GM23338 (cell line): ENCODE data around the gene RPP25. TPM values are rescaled to one million over a fixed set of nuclear protein-coding genes. Genes with fewer than 3 reads are reported as not detected.

ENCODE experiments used
- ATAC-seq: fragments of 200-7000 bp; cut with Tn5 transposase; 3 replicates; pipeline ENCODE4 v1.9.1; 2020
- DNase-seq: peaks from one replicate; pipeline ENCODE4 v3.0.0-alpha.2; 2015; ENCODE audit warnings: low spot score
- H2AFZ ChIP-seq: fragments of 200-600 bp; sonication (generic); 2 replicates; pipeline ENCODE4 v1.8.0; 2016; ENCODE audit warnings: antibody characterized with exemption, mild to moderate bottlenecking, moderate library complexity
- H3F3A ChIP-seq: fragments of 200-600 bp; sonication (generic); replicated peaks from 2 replicates; pipeline ENCODE4 v1.8.0; 2017; ENCODE audit warnings: antibody characterized with exemption, mixed run types, low read depth
- H3K27ac ChIP-seq: fragments of 200-600 bp; sonication (generic); 2 replicates; pipeline ENCODE4 v1.6.1; 2016; ENCODE audit warnings: low read depth
- H3K27me3 ChIP-seq: fragments of 200-600 bp; sonication (generic); 2 replicates; pipeline ENCODE4 v1.8.0; 2016; ENCODE audit warnings: mild to moderate bottlenecking, mixed run types, moderate library complexity; ENCODE audit not compliant: insufficient read depth
- H3K36me3 ChIP-seq: fragments of 200-600 bp; sonication (generic); 2 replicates; pipeline ENCODE4 v1.8.0; 2016; ENCODE audit warnings: mild to moderate bottlenecking; ENCODE audit not compliant: insufficient read depth
- H3K4me1 ChIP-seq: fragments of 200-600 bp; sonication (generic); 2 replicates; pipeline ENCODE4 v1.8.0; 2016; ENCODE audit warnings: mild to moderate bottlenecking, moderate library complexity; ENCODE audit not compliant: insufficient read depth
- H3K4me2 ChIP-seq: fragments of 200-600 bp; sonication (generic); 2 replicates; pipeline ENCODE4 v1.7.1; 2017; ENCODE audit warnings: mixed run types
- H3K4me3 ChIP-seq: fragments of 200-600 bp; sonication (generic); 2 replicates; pipeline ENCODE4 v1.6.1; 2016; ENCODE audit warnings: mixed run types
- H3K79me2 ChIP-seq: fragments of 200-600 bp; sonication (generic); replicated peaks from 2 replicates; pipeline ENCODE4 v1.8.0; 2017; ENCODE audit warnings: mild to moderate bottlenecking; ENCODE audit not compliant: insufficient read depth
- H3K9me2 ChIP-seq: fragments of 200-600 bp; sonication (generic); 2 replicates; pipeline ENCODE4 v1.8.0; 2017; ENCODE audit not compliant: insufficient read depth
- H4K20me1 ChIP-seq: fragments of 200-600 bp; sonication (generic); replicated peaks from 2 replicates; pipeline ENCODE4 v1.8.0; 2017; ENCODE audit warnings: mild to moderate bottlenecking; ENCODE audit not compliant: insufficient read depth
- H3K27ac Mint-ChIP-seq: 2 replicates; pipeline ENCODE4 v1.8.0; 2020; ENCODE audit warnings: inconsistent platforms, mild to moderate bottlenecking, moderate library complexity, mixed read lengths
- H3K27me3 Mint-ChIP-seq: 3 replicates; pipeline ENCODE4 v1.8.0; 2022; ENCODE audit warnings: low read depth, mild to moderate bottlenecking, moderate library complexity, mixed read lengths, inconsistent platforms; ENCODE audit not compliant: insufficient read depth, poor library complexity
- H3K36me3 Mint-ChIP-seq: 3 replicates; pipeline ENCODE4 v1.8.0; 2021; ENCODE audit warnings: low read depth, mild to moderate bottlenecking, inconsistent platforms, moderate library complexity, mixed read lengths
- H3K4me1 Mint-ChIP-seq: 3 replicates; pipeline ENCODE4 v1.8.0; 2020; ENCODE audit warnings: mild to moderate bottlenecking, inconsistent platforms, mixed read lengths
- H3K4me3 Mint-ChIP-seq: 3 replicates; pipeline ENCODE4 v1.8.0; 2021; ENCODE audit warnings: moderate library complexity, mild to moderate bottlenecking, inconsistent platforms, mixed read lengths
- H3K9me3 Mint-ChIP-seq: 3 replicates; pipeline ENCODE4 v1.8.0; 2020; ENCODE audit warnings: moderate library complexity, mild to moderate bottlenecking, inconsistent platforms, mixed read lengths
- CREB1 ChIP-seq: fragments of 250-450 bp; sonication (Bioruptor Pico); IDR thresholded peaks from 2 replicates; pipeline ENCODE4 v1.5.0; 2020; ENCODE audit warnings: low read depth, mild to moderate bottlenecking, moderate library complexity
- JUNB ChIP-seq: IDR thresholded peaks from one replicate; pipeline ENCODE4 v1.6.1; 2016; ENCODE audit warnings: antibody characterized with exemption; ENCODE audit not compliant: unreplicated experiment
- STAT1 ChIP-seq: IDR thresholded peaks from one replicate; pipeline ENCODE4 v1.6.1; 2016; ENCODE audit warnings: antibody characterized with exemption; ENCODE audit not compliant: unreplicated experiment
- ZNF114 ChIP-seq: fragments of 250-450 bp; sonication (Bioruptor Pico); IDR thresholded peaks from 2 replicates; pipeline ENCODE4 v1.5.0; 2020; ENCODE audit warnings: mild to moderate bottlenecking, moderate library complexity
- polyA plus RNA-seq: library from polyadenylated mRNA; unstranded; fragments of >200 nt; fragmentation: Nextera tagmentation; extraction: Ambion mirVana; gene quantifications from 2 replicates; pipeline ENCODE4 v1.2.1, GENCODE V29; 2016
- total RNA-seq: library from RNA; depleted of rRNA; stranded (reverse); fragments of >200 nt; shearing (Covaris generic); gene quantifications from 2 replicates; pipeline ENCODE4 v1.2.3, GENCODE V29; 2014
- TF ChIP-seq, protein P1 (sequence below): IDR thresholded peaks from one replicate; pipeline ENCODE4 v1.6.1; 2018; ENCODE audit warnings: antibody characterized with exemption; ENCODE audit not compliant: unreplicated experiment
- TF ChIP-seq, protein P2 (sequence below): IDR thresholded peaks from 2 replicates; pipeline ENCODE4 v1.6.1; 2016; ENCODE audit warnings: antibody characterized with exemption
- TF ChIP-seq, protein P3 (sequence below), 2 experiments: fragments of 200-600 bp in 1 of 2; sonication (generic) in 1 of 2; conservative IDR thresholded peaks; 2 replicates each; pipeline versions ENCODE4 v1.5.1 to v1.6.1; 2016 to 2017; ENCODE audit warnings: antibody characterized with exemption in 2 of 2, low read depth in 2 of 2, mild to moderate bottlenecking in 2 of 2, moderate library complexity in 1 of 2
- TF ChIP-seq, protein P4 (sequence below): fragments of 250-450 bp; sonication (Bioruptor Pico); IDR thresholded peaks from 2 replicates; pipeline ENCODE4 v1.5.0; 2020; ENCODE audit warnings: mild to moderate bottlenecking, moderate library complexity

The RPP25 gene
- total and polyA plus RNA-seq, 2 experiments from 2014 or later, result 14.8 to 18.8 TPM

DNA sequence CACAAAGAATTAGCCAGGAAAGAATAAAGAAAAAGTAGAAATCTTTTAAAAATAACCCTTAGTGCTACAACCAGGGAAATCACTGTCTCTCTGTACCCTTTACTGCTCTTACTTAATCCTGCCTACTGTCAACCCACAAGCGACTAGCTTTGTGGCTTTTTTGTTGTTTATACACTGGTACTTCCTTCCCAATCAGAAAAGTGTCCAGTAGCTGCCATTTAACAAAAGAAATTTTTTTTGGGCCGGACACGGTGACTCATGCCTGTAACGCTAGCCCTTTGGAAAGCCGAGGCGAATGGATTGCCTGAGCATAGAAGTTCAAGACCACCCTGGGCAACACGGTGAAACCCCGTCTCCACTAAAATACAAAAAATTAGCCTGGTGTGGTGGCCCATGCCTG is 36.1 kb downstream of the RPP25 start (continued):
- TF ChIP-seq ZNF114 (no peak), JUNB (no peak), CREB1 (no peak)
- TF ChIP-seq, protein P1, sequence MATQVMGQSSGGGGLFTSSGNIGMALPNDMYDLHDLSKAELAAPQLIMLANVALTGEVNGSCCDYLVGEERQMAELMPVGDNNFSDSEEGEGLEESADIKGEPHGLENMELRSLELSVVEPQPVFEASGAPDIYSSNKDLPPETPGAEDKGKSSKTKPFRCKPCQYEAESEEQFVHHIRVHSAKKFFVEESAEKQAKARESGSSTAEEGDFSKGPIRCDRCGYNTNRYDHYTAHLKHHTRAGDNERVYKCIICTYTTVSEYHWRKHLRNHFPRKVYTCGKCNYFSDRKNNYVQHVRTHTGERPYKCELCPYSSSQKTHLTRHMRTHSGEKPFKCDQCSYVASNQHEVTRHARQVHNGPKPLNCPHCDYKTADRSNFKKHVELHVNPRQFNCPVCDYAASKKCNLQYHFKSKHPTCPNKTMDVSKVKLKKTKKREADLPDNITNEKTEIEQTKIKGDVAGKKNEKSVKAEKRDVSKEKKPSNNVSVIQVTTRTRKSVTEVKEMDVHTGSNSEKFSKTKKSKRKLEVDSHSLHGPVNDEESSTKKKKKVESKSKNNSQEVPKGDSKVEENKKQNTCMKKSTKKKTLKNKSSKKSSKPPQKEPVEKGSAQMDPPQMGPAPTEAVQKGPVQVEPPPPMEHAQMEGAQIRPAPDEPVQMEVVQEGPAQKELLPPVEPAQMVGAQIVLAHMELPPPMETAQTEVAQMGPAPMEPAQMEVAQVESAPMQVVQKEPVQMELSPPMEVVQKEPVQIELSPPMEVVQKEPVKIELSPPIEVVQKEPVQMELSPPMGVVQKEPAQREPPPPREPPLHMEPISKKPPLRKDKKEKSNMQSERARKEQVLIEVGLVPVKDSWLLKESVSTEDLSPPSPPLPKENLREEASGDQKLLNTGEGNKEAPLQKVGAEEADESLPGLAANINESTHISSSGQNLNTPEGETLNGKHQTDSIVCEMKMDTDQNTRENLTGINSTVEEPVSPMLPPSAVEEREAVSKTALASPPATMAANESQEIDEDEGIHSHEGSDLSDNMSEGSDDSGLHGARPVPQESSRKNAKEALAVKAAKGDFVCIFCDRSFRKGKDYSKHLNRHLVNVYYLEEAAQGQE, result no peak
- TF ChIP-seq, protein P2, sequence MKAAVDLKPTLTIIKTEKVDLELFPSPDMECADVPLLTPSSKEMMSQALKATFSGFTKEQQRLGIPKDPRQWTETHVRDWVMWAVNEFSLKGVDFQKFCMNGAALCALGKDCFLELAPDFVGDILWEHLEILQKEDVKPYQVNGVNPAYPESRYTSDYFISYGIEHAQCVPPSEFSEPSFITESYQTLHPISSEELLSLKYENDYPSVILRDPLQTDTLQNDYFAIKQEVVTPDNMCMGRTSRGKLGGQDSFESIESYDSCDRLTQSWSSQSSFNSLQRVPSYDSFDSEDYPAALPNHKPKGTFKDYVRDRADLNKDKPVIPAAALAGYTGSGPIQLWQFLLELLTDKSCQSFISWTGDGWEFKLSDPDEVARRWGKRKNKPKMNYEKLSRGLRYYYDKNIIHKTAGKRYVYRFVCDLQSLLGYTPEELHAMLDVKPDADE, result no peak

DNA sequence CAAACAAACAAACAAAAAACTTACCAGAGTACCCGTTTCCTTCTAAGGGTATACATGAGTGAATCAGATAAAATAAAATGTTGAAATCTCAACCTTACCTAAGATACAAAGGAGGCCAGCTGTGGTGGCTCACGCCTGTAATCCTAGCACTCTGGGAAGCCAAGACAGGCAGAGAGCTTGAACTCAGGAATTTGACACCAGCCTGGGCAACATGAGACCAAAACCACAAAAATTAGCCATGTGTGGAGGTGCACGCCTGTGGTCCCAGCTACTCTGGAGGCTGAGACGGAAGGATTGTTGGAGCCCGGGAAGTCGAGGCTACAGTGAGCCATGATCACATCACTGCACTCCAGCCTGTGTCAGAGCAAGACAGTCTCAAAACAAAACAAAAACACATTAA is 38.9 kb downstream of the RPP25 start:
- H3K4me1 ChIP-seq, result no peaks in the 10 kb centered on the region
- H4K20me1 ChIP-seq, result peaks cover 24% of the 10 kb centered on the region
- no peak overlapping the region for H3K27ac ChIP-seq
- no peak overlapping the region for H3K4me3 Mint-ChIP-seq
- H3K36me3 Mint-ChIP-seq, result peaks cover 85% of the 10 kb centered on the region
- H3K9me3 Mint-ChIP-seq, result no peaks in the 10 kb centered on the region
- no peak overlapping the region for H2AFZ ChIP-seq
- H3K4me1 Mint-ChIP-seq, result no peaks in the 10 kb centered on the region
- H3K36me3 ChIP-seq, result peaks cover 53% of the 10 kb centered on the region
- H3K4me2 ChIP-seq, result no peak overlapping the region
- H3K9me2 ChIP-seq, result no peaks in the 10 kb centered on the region
- no peaks in the 10 kb centered on the region for H3K27me3 Mint-ChIP-seq
- H3K4me3 ChIP-seq, result no peak overlapping the region
- H3K27me3 ChIP-seq, result no peaks in the 10 kb centered on the region
- no peak for DNase-seq
- H3K79me2 ChIP-seq, result 0 out of 2 replicates have a peak, but pooled peaks cover 3% of the 10 kb centered on the region
- ATAC-seq, result no peak
- H3F3A ChIP-seq, result peaks cover 5% of the 10 kb centered on the region; the same call in 1 of the 2 replicates
- H3K27ac Mint-ChIP-seq, result no peak overlapping the region
- TF ChIP-seq STAT1, result no peak
- TF ChIP-seq, protein P2, result no peak
- TF ChIP-seq, protein P3, sequence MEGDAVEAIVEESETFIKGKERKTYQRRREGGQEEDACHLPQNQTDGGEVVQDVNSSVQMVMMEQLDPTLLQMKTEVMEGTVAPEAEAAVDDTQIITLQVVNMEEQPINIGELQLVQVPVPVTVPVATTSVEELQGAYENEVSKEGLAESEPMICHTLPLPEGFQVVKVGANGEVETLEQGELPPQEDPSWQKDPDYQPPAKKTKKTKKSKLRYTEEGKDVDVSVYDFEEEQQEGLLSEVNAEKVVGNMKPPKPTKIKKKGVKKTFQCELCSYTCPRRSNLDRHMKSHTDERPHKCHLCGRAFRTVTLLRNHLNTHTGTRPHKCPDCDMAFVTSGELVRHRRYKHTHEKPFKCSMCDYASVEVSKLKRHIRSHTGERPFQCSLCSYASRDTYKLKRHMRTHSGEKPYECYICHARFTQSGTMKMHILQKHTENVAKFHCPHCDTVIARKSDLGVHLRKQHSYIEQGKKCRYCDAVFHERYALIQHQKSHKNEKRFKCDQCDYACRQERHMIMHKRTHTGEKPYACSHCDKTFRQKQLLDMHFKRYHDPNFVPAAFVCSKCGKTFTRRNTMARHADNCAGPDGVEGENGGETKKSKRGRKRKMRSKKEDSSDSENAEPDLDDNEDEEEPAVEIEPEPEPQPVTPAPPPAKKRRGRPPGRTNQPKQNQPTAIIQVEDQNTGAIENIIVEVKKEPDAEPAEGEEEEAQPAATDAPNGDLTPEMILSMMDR (conservative IDR thresholded peaks at IDR 0.05; ENCODE audit: low read depth in 2 of 2), result no peak
- TF ChIP-seq, protein P4, sequence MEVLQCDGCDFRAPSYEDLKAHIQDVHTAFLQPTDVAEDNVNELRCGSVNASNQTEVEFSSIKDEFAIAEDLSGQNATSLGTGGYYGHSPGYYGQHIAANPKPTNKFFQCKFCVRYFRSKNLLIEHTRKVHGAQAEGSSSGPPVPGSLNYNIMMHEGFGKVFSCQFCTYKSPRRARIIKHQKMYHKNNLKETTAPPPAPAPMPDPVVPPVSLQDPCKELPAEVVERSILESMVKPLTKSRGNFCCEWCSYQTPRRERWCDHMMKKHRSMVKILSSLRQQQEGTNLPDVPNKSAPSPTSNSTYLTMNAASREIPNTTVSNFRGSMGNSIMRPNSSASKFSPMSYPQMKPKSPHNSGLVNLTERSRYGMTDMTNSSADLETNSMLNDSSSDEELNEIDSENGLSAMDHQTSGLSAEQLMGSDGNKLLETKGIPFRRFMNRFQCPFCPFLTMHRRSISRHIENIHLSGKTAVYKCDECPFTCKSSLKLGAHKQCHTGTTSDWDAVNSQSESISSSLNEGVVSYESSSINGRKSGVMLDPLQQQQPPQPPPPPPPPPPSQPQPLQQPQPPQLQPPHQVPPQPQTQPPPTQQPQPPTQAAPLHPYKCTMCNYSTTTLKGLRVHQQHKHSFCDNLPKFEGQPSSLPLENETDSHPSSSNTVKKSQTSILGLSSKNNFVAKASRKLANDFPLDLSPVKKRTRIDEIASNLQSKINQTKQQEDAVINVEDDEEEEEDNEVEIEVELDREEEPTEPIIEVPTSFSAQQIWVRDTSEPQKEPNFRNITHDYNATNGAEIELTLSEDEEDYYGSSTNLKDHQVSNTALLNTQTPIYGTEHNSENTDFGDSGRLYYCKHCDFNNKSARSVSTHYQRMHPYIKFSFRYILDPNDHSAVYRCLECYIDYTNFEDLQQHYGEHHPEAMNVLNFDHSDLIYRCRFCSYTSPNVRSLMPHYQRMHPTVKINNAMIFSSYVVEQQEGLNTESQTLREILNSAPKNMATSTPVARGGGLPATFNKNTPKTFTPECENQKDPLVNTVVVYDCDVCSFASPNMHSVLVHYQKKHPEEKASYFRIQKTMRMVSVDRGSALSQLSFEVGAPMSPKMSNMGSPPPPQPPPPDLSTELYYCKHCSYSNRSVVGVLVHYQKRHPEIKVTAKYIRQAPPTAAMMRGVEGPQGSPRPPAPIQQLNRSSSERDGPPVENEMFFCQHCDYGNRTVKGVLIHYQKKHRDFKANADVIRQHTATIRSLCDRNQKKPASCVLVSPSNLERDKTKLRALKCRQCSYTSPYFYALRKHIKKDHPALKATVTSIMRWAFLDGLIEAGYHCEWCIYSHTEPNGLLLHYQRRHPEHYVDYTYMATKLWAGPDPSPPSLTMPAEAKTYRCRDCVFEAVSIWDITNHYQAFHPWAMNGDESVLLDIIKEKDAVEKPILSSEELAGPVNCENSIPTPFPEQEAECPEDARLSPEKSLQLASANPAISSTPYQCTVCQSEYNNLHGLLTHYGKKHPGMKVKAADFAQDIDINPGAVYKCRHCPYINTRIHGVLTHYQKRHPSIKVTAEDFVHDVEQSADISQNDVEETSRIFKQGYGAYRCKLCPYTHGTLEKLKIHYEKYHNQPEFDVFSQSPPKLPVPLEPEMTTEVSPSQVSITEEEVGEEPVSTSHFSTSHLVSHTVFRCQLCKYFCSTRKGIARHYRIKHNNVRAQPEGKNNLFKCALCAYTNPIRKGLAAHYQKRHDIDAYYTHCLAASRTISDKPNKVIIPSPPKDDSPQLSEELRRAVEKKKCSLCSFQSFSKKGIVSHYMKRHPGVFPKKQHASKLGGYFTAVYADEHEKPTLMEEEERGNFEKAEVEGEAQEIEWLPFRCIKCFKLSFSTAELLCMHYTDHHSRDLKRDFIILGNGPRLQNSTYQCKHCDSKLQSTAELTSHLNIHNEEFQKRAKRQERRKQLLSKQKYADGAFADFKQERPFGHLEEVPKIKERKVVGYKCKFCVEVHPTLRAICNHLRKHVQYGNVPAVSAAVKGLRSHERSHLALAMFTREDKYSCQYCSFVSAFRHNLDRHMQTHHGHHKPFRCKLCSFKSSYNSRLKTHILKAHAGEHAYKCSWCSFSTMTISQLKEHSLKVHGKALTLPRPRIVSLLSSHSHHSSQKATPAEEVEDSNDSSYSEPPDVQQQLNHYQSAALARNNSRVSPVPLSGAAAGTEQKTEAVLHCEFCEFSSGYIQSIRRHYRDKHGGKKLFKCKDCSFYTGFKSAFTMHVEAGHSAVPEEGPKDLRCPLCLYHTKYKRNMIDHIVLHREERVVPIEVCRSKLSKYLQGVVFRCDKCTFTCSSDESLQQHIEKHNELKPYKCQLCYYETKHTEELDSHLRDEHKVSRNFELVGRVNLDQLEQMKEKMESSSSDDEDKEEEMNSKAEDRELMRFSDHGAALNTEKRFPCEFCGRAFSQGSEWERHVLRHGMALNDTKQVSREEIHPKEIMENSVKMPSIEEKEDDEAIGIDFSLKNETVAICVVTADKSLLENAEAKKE (CRISPR knock-in tag), result no peak
- no peak for TF ChIP-seq CREB1
